TTC549 (cell line): ENCODE results near the gene CDK5RAP2.
"Not testable (repeated sequence)": the region's sequence is repeated elsewhere in the genome, so short reads cannot be mapped to it uniquely, and the experiment has no call there.

Experiments used
- FAIRE-seq: peaks from 2 replicates; lab custom pipeline; 2012; peaks lifted over from hg19 to GRCh38; lab: Jason Lieb, UNC

Gene CDK5RAP2

DNA sequence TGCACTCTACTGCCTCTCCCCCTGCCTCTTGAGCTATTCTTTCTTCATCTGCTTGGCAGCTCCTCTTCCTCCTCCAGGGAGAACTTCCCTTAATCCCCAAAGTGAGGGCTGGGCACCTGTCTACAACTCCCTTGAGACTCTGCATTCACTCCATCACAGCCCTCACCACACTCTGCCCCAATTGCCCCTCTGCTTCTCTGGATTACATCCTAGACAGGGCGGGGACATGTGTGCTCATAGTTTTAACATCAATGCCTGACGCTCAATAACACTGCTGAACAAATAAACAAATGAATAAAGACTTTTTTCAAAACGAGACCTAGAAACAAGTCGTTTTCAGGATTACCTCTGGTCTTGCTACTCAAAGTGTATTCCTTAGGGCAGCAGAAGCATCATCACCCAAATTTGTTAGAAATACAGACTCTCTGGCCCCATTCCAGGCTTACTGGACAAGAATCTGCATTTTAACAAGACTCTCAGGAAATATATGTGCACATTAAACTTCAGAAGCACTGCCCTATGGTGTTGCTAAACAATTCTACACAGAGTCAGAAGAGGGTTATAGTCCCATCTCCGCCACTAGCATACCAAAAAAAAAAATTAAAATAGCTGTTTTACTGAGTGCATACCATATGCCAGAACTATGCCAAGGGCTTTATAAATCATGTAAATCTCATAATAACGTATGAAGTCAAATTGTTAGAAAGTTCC is 115.6 kb downstream of the CDK5RAP2 start:
- FAIRE-seq = no peak

DNA sequence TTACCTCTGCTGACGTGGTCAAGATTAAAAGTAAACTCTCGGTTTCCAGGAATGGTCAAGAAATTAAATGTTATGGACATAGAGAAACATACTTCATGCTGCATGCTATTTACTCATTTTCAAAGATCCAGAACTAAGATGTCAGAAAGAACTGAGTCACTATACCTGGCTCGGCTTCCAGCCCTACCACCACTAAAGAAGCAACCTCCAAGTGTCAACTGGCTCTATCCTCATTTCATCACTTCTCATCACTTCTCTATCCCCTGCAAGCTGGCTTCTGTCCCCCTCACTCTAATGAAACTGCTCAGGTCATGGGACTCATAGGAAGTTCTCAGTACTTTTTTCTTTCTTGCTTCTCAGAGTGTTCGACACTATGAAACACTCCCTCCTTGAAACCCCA is 116.2 kb downstream of the CDK5RAP2 start:
- FAIRE-seq = no peak

DNA sequence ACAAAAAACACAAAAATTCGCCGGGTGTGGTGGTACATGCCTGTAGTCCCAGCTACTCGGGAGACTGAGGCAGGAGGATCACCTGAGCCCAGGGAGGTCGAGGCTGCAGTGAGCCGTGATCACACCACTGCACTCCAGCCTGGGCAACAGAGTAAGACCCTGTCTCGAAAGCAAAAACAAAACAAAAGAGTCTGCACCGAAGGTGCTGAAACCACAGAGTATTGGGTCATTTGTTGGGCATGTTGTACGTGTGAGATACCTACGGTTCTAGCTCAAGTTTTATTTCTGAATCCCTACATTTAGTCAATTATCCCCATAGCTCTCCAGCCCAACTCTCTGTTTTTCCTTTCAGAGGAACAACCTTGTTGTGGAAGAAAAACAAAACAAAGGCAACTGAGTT is 118.3 kb downstream of the CDK5RAP2 start:
- FAIRE-seq = not testable (repeated sequence)

DNA sequence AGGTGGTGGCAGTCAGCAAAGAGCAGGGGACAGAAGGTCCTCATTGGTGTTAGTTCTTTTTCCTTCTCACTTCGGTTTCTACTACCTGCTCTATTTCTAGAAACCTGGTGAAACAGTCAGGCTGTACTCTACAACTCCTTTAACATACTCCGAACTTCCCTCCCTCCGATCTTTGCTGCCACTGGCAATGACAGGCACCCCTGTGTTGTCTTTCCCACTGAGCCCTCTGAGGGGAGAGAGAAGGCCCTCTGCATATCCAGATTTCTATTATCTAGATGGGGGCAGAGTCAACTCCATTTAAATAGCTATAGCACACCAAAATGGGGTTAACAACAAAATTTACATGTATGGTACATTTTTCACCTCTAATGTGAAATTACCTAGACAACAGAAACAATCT is 123.7 kb downstream of the CDK5RAP2 start:
- FAIRE-seq = no peak

DNA sequence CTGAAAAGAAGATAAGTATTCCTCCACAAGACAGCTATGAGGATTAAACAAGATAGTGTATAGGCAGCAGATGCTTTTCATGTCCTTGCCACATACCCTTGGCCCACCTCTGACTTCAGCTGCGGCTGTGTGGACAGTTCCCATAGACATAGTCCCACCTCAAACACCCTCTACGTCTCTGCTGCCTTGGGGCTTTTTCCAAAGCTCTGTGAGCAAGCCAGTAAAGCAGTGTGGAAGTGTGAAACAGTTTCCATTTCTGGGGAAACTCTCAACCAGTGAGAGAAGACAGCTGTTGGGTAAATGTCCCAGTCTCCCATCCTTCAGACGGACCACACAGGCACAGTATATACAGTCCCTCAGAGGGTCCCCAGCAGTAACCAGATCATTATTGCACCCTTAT is 125.5 kb downstream of the CDK5RAP2 start:
- FAIRE-seq = no peak

DNA sequence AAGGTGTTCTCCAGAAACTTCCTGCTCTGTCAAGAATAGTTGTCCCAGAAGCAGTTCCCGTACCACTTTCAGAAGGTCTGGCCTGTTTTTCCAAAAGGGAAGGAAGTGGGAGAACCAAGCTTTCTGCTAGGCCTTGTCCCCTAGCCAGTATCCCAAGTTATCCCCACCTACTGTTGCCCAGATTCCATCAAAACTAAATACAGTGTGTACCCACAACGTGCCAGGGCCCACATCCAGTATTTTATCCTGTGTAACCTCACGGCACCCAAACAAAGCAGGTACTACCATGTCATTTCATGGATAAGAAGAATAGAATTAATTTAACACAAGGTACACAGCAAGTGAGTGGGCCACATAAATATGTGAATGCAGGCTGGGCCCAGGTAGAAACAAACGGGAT is 126.2 kb downstream of the CDK5RAP2 start:
- FAIRE-seq = no peak

DNA sequence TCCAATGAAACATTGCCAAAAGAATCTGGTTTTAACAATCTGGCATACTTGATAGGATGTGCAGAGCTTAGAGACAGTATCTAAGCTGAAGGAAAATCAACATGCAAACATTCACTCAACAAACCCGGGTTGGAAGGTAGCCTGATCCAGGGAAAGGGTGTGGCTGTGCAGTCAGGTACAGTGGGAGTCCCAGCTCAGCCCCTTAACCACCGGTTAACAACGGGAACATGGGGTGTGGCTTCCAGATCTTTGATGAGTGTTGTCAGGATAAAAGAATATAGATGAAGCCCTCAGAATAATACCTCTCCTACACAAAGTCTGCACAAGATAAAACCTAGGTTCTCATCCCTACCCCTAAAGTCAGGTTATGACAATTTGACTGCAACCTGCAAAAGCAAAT is 127.3 kb downstream of the CDK5RAP2 start:
- FAIRE-seq = no peak

DNA sequence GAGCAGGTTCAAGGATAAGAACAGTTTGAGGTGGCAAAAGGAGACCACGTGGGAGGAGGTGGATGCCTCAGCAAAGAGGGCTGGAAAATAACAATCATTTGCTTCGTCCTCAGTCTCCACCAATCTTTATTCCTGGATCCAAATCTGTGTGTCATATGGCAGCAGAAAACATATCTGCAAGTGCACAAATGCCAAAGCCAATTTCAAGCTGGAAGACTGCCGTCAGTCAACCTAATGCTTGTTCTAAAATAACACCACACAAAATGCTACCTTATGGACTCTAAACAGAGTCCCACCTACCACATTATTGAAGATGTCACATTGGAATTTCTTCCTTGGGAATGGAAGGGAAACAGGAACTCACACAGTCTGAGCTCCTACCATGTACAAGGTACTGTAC is 129.1 kb downstream of the CDK5RAP2 start:
- FAIRE-seq = no peak

DNA sequence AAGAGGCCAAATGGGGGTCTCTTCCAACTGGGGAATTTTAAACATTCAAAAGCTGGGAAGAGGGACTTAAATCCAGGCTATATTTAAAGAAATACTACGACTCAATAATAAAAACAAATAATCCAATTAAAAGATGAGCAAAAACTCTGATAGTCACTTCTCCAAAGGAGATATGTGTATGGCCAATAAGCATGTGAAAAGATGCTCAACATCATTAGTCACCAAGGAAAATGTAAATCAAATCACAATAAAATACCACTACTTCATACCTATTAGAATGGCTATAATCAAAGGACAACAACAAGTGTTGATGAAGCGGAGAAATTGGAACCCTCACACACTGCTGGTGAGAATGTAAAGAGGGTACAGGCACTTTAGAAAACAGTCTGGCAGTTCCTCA is 130.4 kb downstream of the CDK5RAP2 start:
- FAIRE-seq = no peak

DNA sequence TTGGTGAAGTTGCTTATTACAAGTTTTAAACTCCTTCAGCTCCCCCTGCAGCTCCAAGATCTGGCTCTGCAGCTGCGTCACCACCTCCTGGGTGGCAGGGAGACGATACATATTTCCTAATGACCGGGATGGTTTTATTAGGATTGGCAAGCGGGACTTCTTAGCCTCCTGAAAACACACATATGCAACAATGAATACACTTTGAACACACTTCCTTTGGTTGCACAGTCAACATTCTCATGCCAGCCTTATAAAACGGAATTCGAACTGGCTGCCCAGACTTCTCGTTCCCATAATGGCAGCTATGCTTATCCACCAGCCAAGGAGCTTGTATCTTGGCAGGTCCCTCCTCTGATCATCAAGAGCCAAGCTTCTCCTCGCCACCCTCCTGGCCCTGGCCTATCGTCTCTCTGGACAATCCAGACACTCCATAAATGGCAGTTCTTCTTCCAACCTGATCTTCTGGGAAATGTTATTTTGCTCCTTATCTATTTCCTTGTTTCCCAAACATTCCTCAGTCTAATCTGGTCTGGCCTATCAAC is 131.9 kb downstream of the CDK5RAP2 start:
- no peak for FAIRE-seq

DNA sequence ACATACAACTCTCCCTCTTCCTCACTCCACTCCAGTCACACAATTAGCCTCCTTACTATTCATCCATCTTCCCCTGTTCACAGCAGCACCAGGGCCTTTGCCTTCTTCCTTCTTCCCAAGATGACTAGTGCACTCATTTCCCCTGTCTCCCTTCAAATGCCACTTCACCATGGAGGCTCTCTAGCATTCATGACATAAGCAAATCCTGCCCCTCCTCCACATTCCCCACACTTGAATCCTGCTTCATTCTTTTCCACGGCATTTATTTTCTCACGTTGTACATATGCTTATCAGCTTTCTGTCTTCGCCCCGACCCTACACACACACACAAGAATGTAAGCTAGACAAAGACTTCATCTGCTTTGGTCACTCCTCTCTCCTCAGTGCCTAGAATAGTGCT is 133.3 kb downstream of the CDK5RAP2 start:
- FAIRE-seq = no peak

DNA sequence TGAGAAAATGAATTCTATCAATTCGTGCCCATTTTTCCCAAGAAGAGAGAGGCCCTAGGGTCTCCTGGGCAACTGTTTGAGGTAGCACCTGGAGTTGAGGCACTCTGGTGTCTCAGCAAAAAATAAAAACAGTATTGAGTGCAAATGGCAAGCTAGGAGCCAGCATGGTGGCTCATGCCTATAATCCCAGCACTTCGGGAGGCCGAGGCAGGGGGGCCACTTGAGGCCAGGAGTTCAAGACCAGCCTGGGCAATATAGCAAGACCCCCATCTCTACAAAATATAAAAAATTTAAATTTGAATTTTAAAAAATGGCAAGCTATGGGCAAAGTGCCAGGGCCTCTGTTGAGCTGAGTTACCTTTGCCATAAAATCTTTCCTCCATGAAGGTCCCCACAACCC is 136.0 kb downstream of the CDK5RAP2 start:
- no peak for FAIRE-seq

DNA sequence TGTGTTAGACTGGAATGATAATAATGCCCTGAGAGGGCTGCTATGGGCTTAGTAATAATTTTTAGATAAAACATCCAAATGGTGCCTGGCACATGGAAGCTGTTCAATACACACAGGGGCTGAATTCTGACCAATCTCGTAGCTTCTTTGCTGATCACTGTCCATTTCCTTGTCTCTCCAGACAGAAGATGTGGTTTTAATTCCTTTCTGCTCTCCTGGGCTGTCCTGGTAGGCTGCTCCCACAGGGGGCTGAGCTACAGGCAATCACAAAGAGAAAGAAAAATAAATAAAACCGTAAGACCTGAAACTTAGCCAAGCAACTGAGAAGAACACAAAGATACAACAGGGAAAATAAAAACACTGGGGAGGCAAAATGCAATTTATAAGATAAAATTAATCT is 136.5 kb downstream of the CDK5RAP2 start:
- FAIRE-seq = no peak

DNA sequence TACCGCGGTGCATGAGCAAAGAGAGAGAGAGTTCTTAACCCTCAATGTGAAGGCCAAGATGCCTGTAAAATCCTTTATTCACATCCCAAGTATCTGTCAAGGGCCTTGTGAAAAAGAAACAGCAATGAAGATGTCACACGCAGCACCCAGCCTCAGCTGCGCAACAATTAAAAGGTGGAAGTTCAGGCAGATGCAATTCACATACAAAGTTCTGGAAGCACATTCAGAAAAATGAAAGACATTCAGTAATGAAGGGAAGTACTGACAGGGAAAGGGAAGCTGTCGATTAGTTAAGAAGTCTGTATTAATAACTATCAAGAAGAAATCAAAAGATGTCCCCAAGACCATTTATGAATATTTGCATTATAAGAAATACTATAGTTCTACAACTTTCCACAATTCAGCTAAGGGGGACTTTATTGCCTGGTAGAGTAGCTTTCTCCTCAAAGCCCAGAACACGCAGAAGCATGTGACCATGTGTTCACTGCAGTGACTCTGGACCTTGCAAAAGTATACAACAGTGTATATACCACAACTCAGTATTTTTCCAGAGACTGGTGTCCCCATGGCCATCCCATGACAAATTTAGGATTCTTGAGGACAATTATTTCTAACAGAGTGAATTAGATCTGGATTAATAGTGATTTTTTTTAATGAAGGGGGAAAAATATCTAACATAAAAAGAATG is 137.5 kb downstream of the CDK5RAP2 start:
- FAIRE-seq = no peak

DNA sequence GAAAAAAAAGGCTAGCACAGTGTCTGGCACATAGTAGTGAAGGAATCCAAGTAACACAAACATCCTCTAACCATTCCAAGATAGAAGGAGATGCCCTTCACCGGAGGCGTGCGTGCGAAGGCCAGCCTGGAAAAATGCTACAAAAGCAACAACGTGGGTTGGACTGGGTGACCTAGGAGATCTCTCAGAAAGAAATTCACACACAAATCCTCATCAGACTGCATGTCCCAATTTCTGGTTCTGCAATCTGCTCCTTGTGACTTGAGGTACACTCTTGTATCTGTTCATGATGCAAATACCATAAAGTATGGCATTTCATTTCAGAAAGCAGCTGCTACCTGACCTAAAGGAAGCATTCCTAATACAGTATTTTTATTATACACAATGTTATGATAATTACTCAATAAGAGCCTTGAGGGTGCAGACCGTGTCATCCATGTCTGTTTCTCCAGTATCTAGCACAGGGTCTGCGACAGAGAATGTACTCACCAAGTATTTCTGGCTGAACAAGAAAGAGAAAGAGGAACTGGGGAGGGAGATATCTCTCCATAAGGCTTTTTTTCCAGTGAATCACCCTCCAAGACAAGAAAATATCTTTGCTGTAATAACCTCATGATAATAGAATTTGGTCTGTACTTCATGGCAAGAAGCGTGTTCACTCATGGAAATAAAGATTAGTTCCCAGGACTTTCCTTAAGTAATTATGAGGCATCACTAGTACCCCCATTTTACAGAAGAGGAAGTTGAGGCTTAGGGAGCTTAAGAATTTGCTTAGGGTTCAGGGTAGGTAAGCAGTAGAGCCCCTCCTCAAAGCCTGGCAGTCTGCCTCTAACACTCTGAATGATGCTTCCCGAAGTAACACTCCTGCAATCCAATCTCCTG is 138.3 kb downstream of the CDK5RAP2 start:
- FAIRE-seq = no peak

DNA sequence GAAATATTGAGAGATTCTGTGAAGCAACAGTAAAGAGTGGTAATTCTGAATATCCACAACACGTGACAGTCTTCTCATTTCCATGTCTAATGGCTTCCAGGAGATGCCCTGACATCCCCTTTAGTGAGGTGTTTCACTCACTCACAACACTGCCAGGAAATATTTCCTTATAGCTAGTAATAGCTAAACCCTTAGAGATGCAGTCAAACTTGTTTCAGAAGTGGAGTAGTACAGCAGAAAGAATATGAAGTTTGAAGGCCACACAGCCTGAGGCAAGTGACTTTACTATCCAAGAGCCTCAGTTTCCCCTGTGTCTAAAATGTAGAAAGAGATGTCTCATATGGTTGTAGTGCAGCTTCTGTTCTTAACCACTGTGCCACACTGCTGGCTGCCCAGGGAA is 139.2 kb downstream of the CDK5RAP2 start:
- FAIRE-seq = no peak

DNA sequence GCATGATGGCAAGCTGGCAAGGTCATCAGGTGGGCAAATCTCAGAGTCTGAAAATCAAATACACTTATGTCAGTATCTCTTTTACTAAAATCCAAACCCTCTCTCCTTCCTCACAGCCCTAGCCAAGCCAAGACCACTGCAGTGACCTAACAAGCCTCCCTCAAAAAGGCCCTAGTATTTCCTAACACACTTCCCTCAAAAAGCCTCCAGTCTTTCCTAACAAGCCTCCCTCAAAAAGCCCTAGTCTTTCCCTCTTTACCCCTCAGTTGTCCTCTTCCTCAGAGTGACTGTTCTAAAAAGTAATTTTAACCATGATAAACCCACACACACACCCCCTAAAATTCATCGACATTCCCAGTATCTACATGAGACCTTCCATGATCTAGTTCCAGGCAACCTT is 140.0 kb downstream of the CDK5RAP2 start:
- FAIRE-seq = no peak

DNA sequence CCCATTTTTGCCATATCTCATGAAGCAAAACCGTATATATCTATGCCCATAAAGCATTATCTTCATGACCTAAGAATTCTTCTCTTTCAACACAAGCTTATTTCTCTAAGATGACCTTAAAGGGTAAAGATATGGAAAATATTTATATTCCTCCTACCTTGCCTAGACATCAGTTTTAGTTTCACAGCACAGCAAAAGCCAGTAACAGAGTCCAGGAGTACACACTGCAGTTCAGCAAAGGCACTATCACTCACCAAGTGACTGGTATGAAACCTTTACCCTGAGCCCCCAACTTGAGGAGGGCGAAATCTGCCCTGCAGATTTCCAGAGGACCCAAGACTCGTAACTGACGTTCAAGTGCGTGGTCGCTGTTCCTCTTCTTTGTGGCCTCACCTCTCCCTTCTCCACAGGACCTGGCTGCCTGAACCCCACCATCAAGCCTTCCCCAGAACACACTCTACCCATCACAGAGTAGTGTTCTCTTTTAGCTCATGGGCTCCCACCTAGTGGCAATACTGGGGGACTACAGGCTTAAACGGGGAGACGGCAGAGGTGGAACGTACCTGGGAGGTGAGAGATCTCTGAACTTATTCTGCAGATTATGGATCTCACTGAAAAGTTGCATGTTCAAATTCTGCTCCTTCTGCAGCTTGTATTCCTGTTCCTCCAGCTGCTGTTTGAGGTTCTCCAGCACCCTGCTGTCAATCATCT is 141.0 kb downstream of the CDK5RAP2 start:
- FAIRE-seq = no peak

DNA sequence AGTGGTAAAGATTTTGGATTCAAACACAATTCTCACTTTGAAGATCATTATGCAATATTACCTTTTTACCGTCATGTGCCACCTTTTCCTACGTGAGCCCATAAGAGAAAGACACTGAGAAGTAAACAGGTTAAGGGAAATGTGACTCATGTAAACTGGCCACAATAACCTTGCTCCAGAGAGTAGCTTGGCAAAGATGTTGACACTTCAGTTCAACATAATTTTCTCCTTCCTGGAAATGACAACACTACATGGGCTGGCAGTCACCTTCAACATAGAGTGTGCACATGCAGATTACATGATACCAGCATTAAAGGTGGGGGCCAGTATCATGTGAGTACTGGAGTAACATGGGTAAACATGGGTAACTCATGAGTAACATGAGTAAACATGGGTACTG is 141.9 kb downstream of the CDK5RAP2 start:
- no peak for FAIRE-seq

DNA sequence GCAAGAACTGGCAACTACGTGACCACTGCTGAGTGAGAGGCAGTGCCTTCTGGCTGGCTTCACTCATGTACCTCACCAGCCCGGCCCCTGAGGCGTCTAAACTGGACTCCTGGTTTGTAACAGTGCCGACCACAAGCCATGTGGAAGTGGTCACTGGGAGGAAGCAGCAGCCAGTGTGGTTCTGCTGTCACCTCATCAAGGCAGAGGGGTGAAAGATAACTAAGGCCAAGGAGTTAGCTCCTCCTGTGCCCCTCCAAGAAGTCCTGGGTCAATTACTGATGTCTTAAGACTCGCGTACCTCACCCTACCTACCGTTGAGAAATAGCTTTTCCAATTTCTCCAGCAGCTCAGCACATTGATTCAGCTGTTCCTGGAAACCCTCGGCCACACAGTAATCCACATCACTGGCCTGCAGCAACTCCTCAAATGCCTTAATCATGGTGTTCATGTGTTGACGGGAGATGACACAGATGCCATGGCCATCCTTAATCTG is 142.9 kb downstream of the CDK5RAP2 start:
- FAIRE-seq = no peak

DNA sequence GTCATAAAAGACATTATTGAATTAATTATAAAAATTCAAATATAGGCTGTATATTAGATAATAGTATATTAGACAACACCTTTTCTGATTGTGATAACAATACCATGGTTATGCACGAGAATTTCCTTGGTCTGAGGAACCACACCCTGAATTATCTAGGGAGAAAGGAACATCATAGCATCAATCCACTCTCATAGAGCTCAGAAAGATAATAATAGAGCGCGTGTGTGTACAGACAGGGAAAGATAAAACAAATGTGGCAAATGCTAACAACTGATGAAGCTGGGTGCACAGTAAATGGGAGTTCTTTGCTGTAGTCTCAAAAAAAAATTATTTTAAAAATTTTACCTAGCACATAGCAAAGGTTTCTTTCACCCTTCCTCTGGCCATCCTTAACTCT is 143.5 kb downstream of the CDK5RAP2 start:
- no peak for FAIRE-seq

DNA sequence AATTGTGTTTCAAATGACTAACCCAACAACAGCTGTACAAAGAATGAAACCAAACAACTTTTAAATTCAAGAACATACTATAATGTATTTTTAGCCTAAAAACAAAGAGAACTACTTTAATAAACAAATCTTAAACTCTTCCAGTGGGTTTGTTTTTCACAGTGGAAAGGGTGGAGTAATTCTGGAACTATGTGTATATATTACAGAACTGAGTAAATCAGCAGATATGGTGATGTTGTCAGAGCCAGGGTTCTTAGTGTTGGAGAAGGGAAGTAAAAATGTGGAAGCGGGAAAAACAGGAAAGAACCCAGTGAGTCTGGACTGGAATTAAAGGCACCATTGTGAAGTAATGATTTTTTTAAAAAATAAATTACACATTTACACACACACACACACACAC is 144.9 kb downstream of the CDK5RAP2 start:
- no peak for FAIRE-seq
